ENCODE data around the gene USP40.

GRCh38 chr2:233466991-233467603, 99.5 kb downstream of the USP40 start:
- TF ChIP-seq CTCF (conservative IDR thresholded peaks at IDR 0.05) (no peak), EZH2 (IDR thresholded peaks at IDR 0.05; ENCODE audit: low read depth) (no peak)

All from PC-9 (cell line).